Left lobe of liver (tissue), 2 donors: ENCODE measurements around the gene TRIM56. TPM values are rescaled to one million over a fixed set of nuclear protein-coding genes. Genes with fewer than 3 reads are reported as not detected.
A peak's percentile ranks its signal among the peaks of the same experiment; 100 is the strongest.
"Not testable (repeated sequence)": the region's sequence is repeated elsewhere in the genome, so short reads cannot be mapped to it uniquely, and the experiment has no call there.

Experiments
- ATAC-seq: fragments of 200-7000 bp; cut with Tn5 transposase; one replicate; pipeline ENCODE4 v1.9.1; 2020; ENCODE audit warnings: mild to moderate bottlenecking, moderate library complexity
- DNase-seq: peaks from one replicate; pipeline ENCODE4 v3.0.0-alpha.2; 2020; ENCODE audit warnings: low spot score
- total RNA-seq: library from RNA; stranded (reverse); gene quantifications from one replicate; pipeline ENCODE4 v1.2.1, GENCODE V29; 2021
- donor health status: DM: no; HTN: no; CAD: no; lungs with moderate emphysema.
- donor health status: DM: no; HTN: yes; CAD: no.

Gene TRIM56, protein sequence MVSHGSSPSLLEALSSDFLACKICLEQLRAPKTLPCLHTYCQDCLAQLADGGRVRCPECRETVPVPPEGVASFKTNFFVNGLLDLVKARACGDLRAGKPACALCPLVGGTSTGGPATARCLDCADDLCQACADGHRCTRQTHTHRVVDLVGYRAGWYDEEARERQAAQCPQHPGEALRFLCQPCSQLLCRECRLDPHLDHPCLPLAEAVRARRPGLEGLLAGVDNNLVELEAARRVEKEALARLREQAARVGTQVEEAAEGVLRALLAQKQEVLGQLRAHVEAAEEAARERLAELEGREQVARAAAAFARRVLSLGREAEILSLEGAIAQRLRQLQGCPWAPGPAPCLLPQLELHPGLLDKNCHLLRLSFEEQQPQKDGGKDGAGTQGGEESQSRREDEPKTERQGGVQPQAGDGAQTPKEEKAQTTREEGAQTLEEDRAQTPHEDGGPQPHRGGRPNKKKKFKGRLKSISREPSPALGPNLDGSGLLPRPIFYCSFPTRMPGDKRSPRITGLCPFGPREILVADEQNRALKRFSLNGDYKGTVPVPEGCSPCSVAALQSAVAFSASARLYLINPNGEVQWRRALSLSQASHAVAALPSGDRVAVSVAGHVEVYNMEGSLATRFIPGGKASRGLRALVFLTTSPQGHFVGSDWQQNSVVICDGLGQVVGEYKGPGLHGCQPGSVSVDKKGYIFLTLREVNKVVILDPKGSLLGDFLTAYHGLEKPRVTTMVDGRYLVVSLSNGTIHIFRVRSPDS
- 23.5 TPM for total RNA-seq

DNA sequence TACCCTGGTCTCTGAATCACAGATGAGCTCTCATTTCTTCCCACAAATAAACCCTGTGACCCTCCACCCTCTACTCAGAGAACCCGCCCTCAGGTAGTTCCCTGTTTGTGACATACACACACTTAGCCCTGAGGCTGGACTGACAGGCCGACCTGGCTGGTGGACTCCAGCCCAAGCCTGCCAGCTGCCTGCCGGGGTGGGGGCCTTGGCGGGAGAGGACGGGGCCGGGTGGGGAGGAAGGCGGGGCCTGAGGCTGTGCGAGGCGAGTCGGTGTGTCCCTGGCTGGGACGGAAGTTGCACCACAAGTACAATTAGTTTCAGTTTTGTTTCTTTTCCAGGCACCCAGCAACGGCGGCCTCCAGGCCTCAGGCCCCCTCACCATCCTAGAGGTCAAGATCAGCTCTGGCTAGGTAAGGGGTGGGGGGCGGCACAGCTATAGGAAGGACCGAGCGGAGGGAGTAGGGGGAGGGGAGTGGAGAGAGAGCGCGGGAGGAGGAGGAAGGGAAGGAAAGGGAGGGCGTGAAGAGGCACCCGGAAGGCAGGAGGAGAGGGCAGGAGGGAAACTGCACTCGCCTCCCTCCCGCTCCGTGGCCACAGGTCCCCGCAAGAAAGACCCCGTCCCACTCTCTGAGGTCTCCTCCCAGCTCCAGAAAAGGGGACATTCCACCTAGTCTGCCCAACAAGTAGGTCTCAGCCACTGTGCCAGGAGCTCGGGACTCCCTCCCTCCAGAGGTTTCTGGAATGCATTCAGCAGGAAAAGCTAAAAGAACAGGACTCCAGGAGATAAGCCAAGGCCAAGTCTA is at the start of gene TRIM56:
Gene TRIM56 (plus strand): TSS at position 320 of the 803 bp plus-strand sequence. CDS start 1,832 bp downstream, outside the sequence.
- peak; percentile 95 for ATAC-seq
- peak; percentile 94 for DNase-seq

GRCh38 chr7:101035941-101036340 is 49.3 kb upstream of the TRIM56 start:
- DNase-seq (no peak), ATAC-seq (no peak)

- ATAC-seq, DNase-seq: not testable (repeated sequence)
Measured at GRCh38 chr7:101041283-101041682, 44.0 kb upstream of the TRIM56 start.

- ATAC-seq: peak; percentile 81
- peak; percentile 61 for DNase-seq
Measured at GRCh38 chr7:101058355-101058754, 26.9 kb upstream of the TRIM56 start.

DNA sequence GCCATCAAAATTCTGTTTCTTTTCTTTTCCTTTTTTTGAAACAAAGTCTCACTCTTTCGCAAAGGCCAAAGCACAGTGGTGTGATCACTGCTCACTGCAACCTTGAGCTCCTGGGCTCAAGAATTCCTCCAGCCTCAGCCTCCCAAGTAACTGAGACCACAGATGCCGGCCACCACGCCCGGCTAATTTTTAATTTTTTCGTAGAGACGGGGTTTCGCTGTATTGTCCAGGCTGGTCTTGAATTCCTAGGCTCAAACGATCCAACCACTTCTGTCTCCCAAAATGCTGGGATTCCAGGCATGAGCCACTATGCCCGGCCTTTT is 25.7 kb upstream of the TRIM56 start:
- ATAC-seq (no peak), DNase-seq (no peak)

GRCh38 chr7:101060992-101061391 is 24.3 kb upstream of the TRIM56 start:
- ATAC-seq: no peak

DNA sequence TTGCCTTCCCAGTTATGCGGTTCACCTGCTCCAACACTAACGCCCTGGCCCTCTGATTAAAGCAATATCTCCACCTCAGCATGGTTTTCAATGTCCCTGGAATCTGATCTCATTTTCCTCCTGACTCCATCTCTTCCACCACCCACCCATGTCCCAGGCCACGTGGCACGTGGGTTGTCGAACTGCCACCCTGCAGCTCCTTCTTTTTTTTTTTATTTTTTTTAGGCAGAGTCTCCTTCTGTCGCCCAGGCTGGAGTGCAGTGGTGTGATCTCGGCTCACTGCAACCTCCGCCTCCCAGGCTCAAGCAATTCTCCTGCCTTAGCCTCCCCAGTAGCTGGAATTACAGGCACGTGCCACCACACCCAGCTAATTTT is 21.1 kb upstream of the TRIM56 start:
- not testable (repeated sequence) for DNase-seq, ATAC-seq

More at GRCh38 chr7:101060992-101061391, 24.3 kb upstream of the TRIM56 start:
- DNase-seq: no peak

GRCh38 chr7:101065162-101065561 is 20.1 kb upstream of the TRIM56 start:
- not testable (repeated sequence) for ATAC-seq, DNase-seq

DNA sequence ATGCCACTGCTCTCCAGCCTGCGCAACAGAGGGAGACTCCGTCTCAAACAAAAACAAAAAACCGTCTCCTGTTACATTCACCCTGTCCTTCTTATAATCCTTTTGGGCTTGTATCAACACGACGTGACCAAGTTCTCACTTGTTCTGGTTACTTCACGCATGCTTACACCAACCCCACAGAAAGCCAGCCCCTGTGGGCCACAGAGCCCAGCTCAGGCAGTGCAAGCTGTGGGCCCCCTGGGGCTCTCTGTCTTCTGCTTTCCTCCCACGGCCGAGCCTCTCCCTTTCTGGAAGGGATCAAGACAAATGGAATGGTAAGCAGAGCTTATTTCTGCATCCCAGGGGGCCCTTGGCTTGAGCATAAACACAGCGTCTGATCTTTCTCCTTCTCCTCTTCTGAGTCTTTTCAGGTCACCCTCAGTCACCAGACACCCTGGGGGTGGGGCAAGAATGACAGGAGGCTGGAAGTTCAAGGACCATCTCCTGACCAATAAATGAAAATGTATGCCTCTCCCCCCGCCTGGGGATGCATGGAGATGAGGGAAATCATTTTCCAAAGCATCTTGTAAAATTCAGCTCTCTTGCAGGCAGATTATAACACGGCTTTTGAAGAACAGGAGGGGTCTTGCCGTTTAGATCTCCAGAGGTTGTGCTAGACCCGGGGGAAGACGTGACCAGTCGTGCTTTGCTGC is 19.0 kb upstream of the TRIM56 start:
- ATAC-seq: no peak
- DNase-seq: no peak

- DNase-seq: no peak
- no peak for ATAC-seq
Measured at GRCh38 chr7:101066833-101067177, 18.5 kb upstream of the TRIM56 start.

DNA sequence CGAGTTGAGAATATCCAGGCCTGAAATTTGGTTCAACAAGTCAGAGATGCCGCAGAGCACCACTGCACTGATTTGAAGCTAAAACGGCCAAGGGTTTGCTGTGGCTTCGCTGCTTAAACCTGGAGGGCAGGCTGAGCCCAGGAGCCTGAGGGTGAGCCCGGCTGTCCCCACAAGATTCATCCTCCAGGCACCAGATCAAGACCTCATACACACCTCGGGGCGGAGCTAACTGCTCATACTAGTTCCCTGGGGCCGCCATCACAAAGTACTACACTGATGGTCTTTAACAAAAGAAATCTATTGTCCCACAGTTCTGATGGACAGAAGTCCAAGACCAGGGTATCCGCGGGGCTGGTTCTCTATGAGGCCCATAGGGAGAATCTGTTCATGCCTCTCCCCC is 16.9 kb upstream of the TRIM56 start:
- no peak for DNase-seq

DNA sequence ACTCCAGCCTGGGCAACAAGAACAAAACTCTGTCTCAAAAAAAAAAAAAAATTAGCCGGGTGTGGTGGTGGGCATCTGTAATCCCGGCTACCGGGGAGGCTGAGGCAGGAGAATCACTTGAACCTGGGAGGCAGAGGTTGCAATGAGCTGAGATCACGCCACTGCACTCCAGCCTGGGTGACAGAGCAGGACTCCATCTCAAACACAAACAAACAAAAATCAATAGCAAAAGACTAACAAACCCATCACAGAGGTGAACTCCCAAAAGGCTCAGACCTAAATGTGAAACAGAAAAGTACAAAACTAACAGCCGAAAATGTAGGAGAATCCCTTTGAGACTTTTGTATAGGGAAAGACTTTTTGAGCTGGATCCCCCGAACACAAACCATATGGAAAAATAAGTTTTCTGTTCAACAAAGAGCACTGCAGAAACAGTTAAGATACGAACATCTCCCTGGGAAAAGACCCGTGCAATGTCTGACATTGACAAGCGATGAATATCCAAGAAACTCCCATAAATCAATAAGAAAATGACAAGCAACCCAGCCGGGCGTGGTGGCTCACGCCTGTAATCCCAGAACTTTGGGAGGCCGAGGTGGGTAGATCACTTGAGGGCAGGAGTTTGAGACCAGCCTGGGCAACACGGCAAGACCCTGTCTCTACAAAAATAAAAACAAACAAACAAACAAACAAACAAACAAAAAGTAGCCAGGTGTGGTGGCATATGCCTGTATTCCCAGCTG is 13.7 kb upstream of the TRIM56 start:
- peak; percentile 71 for ATAC-seq
- not testable (repeated sequence) for DNase-seq

More for the DNA sequence above, 16.9 kb upstream of the TRIM56 start:
- no peak for ATAC-seq

DNA sequence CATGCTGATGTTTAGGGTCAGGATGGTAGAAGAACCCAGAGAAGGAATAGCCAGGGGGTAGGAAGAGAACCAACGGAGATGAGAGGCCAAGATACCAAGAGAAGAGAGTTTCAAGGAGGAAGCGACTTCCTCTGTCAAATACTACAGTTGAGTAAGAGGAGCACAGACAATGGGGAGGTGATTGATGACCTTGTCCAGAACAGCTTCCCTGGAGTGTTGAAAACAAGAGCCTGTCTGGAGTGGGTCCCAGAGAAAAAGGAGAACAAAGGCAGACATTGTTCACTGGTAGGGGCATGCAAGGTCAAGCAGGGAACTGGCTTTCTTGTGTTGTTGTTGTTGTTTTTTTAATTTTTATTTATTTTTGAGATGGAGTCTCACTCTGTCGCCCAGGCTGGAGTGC is 9.6 kb upstream of the TRIM56 start:
- ATAC-seq (no peak), DNase-seq (no peak)

DNA sequence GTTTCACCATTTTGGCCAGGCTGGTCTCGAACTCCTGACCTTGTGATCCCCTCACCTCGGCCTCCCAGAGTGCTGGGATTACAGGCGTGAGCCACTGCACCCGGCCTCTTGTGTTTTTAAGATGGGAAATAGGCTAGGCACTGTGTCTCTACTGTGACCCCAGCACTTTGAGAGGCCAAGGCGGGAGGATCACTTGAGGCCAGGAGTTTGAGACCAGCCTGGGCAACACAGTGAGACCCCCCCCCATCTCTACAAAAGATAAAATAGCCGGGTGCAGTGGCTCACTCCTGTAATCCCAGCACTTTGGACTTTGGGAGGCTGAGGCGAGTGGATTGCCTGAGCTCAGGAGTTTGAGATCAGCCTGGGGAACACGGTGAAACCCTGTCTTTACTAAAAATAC is 9.1 kb upstream of the TRIM56 start:
- DNase-seq, ATAC-seq: not testable (repeated sequence)

GRCh38 chr7:101077303-101078086 is 7.8 kb upstream of the TRIM56 start:
- ATAC-seq: peak; percentile 100

DNA sequence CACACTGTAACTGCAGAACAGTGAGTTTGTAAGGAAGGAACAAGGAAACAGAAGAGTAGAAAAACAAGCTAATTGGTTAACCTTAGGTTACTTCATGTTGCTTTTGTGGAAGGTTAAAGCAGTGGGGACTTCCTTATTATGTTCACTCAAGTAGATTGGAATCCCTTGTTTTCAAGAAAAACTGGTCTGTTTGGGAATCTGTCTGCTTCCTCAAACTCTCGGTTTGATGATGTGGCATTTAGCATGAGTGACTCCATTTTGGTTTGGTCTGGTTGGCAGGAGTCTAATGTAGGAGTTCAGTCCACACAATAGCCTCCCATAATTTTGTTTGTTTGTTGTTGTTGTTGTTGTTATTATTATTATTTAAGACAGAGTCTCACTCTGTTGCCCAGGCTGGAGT is 3.8 kb upstream of the TRIM56 start:
- ATAC-seq (no peak), DNase-seq (no peak)

More at GRCh38 chr7:101077303-101078086, 7.8 kb upstream of the TRIM56 start:
- DNase-seq: peak; percentile 82

DNA sequence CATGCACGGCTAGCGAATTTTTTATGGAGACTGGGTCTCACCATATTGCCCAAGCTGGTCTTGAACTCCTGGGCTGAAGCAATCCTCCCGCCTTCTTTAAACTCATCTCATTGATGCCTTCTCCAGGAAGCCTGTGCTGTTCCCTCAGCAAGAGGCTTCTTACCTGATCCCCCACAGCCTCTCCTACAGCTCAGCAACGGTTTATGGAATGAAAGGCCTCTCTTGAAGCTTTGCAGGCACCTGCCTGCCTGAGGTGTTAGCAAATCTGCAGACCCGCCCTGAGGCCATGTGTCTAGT is 468 bp upstream of the TRIM56 start:
- DNase-seq (no peak), ATAC-seq (no peak)

DNA sequence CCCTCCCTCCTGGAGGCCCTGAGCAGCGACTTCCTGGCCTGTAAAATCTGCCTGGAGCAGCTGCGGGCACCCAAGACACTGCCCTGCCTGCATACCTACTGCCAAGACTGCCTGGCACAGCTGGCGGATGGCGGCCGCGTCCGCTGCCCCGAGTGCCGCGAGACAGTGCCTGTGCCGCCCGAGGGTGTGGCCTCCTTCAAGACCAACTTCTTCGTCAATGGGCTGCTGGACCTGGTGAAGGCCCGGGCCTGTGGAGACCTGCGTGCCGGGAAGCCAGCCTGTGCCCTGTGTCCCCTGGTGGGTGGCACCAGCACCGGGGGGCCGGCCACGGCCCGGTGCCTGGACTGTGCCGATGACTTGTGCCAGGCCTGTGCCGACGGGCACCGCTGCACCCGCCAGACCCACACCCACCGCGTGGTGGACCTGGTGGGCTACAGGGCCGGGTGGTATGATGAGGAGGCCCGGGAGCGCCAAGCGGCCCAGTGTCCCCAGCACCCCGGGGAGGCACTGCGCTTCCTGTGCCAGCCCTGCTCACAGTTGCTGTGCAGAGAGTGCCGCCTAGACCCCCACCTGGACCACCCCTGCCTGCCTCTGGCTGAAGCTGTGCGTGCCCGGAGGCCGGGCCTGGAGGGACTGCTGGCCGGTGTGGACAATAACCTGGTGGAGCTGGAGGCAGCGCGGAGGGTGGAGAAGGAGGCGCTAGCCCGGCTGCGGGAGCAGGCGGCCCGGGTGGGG is 2.2 kb downstream of the TRIM56 start:
- ATAC-seq: no peak
- DNase-seq: no peak

- ATAC-seq: no peak
Measured at GRCh38 chr7:101088069-101088425, 2.8 kb downstream of the TRIM56 start.

More at GRCh38 chr7:101088069-101088425, 2.8 kb downstream of the TRIM56 start:
- DNase-seq: no peak
